ENCODE results near the gene FAM83B.

Gene FAM83B

DNA sequence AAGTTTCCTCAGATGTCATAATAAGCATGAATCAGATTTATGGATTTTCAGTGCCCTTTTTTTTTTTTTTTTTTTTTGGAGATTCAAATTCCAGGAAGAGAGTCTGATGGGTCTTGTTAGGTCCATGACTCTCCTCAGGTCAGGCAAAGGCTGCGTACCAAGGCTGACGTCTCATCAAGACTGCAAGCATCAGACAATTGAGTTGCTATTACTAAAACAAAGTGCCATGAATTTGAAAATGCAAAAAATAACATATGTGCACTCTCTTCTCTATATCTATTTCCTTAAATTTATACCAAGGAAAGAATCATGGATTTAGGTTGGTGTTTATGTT lies 134.7 kb downstream of the FAM83B start:
- DNase-seq: no peak

DNA sequence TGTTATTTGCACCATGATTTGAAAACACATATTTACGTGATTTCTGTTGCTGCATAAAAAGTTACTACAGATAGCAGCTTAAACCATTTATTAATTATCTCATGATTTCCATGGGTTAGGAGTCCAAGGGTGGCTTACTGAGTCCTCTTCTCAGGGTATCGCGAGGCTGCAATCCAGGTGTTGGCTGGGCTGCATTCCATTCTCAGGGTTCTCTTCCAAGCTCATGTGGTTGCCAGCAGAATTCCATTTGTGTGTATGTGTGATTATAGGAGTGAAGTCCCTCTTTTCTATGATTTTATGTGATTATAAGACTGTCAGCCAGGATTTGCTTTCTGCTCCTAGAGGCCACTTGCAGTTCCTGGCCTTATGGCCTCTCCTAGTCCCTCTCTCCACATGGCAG lies 135.1 kb downstream of the FAM83B start:
- no peak for DNase-seq

DNA sequence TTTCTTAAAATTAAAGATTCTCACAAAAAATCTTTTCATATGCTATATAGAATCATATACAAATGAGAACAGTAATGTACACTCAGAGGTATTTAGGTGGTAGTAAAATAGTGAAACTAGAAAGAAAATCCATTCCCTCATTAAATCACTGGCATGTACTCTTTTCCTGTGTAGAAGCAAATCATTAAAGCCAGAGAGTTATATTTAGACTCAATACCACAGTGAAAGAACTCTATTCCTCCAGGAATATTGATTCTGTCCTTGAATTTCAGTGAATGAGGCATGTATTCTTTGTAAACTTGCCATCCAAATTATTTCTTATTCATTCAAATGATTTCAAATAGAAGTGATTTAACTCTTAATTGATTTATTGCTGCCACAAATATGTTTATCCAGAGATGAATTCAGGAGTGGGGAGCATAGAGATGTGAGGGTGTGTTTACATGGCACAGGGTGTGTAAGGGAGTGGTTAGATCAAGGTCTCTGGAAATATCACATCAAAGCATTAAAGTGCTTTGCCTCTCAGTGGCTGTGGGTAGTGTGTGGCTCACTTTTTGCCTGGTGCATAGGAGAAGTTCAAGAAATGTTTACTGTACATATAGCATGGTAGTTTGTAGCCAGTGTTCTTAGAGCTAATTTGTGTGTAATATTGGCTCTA lies 141.2 kb downstream of the FAM83B start:
- no peak for DNase-seq

DNA sequence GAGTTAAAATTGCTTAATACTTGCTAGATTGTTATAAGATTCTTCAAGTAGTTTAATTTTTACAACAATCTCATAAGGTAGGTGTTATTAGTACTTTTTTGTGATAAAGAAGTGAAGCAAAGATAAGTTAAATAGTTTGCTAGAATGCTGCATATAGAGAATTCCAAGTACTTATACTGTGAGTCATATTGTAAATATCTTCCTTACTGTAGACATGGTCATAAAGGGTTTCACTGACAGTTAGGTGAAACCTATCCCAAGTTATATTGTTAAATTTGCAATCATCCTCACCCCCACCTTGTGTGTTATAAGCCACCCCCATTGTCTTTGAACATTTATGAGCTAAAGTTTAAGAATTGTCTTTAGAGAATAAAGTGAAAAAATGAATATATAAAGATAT lies 142.0 kb downstream of the FAM83B start:
- DNase-seq: no peak

DNA sequence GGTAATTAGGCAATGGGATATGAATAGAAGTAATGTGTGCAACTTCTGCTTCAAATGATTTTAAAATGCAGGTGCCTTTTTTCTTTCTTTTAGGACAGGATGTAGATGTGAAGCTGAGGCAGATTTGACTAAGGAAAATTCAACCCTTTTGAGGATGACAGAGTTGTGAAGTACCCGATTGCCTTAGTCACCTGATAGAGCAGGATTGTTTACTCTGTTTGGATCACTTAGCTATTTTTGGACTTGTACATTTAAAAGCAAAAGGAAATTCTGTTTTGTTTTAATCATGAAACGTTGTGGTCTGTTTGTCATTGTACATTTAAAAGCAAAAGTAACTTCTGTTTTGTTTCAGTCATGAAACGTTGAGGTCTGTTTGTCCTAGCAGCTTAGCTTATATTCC lies 143.4 kb downstream of the FAM83B start:
- no peak for DNase-seq

All from NCI-H1105 treated with DMSO at 0.1 percent for 48 hours (cell line).